Measurements from ENCODE around the gene ZNF133. TPM values are rescaled to one million over a fixed set of nuclear protein-coding genes. Genes with fewer than 3 reads are reported as not detected.

ZNF133 gene
- total and polyA plus RNA-seq, 2 of the 13 experiments (the other 11 are each of a cell fraction or from before 2014, with no cell fraction given): 23.5 to 26.7 TPM

- no peak for TF ChIP-seq ZBTB39 (CRISPR knock-in tag; IDR thresholded peaks at IDR 0.05)
- no peak for TF ChIP-seq MTF1 (CRISPR knock-in tag; IDR thresholded peaks at IDR 0.05)
- peak; percentile 98 for TF ChIP-seq STAG1 (CRISPR knock-in tag; IDR thresholded peaks at IDR 0.05)
- no peak for TF ChIP-seq LCORL (IDR thresholded peaks at IDR 0.05)
- peak; percentile 48; the same call in 1 of the 2 replicates for TF ChIP-seq LCORL (CRISPR knock-in tag; IDR thresholded peaks at IDR 0.05)
- TF ChIP-seq, protein P1, sequence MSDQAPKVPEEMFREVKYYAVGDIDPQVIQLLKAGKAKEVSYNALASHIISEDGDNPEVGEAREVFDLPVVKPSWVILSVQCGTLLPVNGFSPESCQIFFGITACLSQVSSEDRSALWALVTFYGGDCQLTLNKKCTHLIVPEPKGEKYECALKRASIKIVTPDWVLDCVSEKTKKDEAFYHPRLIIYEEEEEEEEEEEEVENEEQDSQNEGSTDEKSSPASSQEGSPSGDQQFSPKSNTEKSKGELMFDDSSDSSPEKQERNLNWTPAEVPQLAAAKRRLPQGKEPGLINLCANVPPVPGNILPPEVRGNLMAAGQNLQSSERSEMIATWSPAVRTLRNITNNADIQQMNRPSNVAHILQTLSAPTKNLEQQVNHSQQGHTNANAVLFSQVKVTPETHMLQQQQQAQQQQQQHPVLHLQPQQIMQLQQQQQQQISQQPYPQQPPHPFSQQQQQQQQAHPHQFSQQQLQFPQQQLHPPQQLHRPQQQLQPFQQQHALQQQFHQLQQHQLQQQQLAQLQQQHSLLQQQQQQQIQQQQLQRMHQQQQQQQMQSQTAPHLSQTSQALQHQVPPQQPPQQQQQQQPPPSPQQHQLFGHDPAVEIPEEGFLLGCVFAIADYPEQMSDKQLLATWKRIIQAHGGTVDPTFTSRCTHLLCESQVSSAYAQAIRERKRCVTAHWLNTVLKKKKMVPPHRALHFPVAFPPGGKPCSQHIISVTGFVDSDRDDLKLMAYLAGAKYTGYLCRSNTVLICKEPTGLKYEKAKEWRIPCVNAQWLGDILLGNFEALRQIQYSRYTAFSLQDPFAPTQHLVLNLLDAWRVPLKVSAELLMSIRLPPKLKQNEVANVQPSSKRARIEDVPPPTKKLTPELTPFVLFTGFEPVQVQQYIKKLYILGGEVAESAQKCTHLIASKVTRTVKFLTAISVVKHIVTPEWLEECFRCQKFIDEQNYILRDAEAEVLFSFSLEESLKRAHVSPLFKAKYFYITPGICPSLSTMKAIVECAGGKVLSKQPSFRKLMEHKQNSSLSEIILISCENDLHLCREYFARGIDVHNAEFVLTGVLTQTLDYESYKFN (CRISPR knock-in tag; conservative IDR thresholded peaks at IDR 0.05): no peak
- no peak for TF ChIP-seq IKZF4 (CRISPR knock-in tag; IDR thresholded peaks at IDR 0.05; ENCODE audit: borderline replicate concordance, low read depth, not compliant biosample characterization)
- no peak for TF ChIP-seq IKZF1 (IDR thresholded peaks at IDR 0.05)
- no peak for TF ChIP-seq ZNF773 (CRISPR knock-in tag; IDR thresholded peaks at IDR 0.05; ENCODE audit: borderline replicate concordance)
- TF ChIP-seq, protein P2, sequence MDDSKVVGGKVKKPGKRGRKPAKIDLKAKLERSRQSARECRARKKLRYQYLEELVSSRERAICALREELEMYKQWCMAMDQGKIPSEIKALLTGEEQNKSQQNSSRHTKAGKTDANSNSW (CRISPR knock-in tag; IDR thresholded peaks at IDR 0.05; ENCODE audit: borderline replicate concordance): no peak
- TF ChIP-seq GPN1 (CRISPR knock-in tag; IDR thresholded peaks at IDR 0.05; ENCODE audit: borderline replicate concordance): no peak
- TF ChIP-seq FOXJ3 (CRISPR knock-in tag; IDR thresholded peaks at IDR 0.05; ENCODE audit: borderline replicate concordance): no peak
- peak; percentile 84 for TF ChIP-seq KDM2A (CRISPR knock-in tag; IDR thresholded peaks at IDR 0.05; ENCODE audit: borderline replicate concordance, low read depth)
- TF ChIP-seq CEBPB (IDR thresholded peaks at IDR 0.05; ENCODE audit: borderline replicate concordance, low read depth, low read length): no peak
- TF ChIP-seq ZNF883 (CRISPR knock-in tag; IDR thresholded peaks at IDR 0.05; ENCODE audit: not compliant biosample characterization): peak; percentile 43
- TF ChIP-seq MXD4 (CRISPR knock-in tag; IDR thresholded peaks at IDR 0.05): 0 out of 2 replicates have a peak, but pooled peaks have one; percentile 37
- TF ChIP-seq TCF12 (IDR thresholded peaks at IDR 0.05): no peak
- TF ChIP-seq TCF12 (CRISPR knock-in tag; IDR thresholded peaks at IDR 0.05): no peak
- no peak for TF ChIP-seq U2AF1 (optimal IDR thresholded peaks at IDR 0.05; ENCODE audit: low read depth, low read length)
- no peak for TF ChIP-seq EEA1 (CRISPR knock-in tag; IDR thresholded peaks at IDR 0.05; ENCODE audit: borderline replicate concordance)
- TF ChIP-seq ZNF878 (CRISPR knock-in tag; IDR thresholded peaks at IDR 0.05): 0 out of 2 replicates have a peak, but pooled peaks have one; percentile 42
- TF ChIP-seq, protein P3, sequence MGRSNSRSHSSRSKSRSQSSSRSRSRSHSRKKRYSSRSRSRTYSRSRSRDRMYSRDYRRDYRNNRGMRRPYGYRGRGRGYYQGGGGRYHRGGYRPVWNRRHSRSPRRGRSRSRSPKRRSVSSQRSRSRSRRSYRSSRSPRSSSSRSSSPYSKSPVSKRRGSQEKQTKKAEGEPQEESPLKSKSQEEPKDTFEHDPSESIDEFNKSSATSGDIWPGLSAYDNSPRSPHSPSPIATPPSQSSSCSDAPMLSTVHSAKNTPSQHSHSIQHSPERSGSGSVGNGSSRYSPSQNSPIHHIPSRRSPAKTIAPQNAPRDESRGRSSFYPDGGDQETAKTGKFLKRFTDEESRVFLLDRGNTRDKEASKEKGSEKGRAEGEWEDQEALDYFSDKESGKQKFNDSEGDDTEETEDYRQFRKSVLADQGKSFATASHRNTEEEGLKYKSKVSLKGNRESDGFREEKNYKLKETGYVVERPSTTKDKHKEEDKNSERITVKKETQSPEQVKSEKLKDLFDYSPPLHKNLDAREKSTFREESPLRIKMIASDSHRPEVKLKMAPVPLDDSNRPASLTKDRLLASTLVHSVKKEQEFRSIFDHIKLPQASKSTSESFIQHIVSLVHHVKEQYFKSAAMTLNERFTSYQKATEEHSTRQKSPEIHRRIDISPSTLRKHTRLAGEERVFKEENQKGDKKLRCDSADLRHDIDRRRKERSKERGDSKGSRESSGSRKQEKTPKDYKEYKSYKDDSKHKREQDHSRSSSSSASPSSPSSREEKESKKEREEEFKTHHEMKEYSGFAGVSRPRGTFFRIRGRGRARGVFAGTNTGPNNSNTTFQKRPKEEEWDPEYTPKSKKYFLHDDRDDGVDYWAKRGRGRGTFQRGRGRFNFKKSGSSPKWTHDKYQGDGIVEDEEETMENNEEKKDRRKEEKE (IDR thresholded peaks at IDR 0.05): no peak
- TF ChIP-seq MBNL3 (CRISPR knock-in tag; conservative IDR thresholded peaks at IDR 0.05): no peak
Measured at GRCh38 chr20:18276821-18277220, 11.5 kb upstream of the ZNF133 start (continued).
